Peyer's patch (tissue), 4 donors: ENCODE results near the gene CCDC85A.

Experiments
- POLR2A ChIP-seq, 2 donors: fragments of 450-650 bp; IDR thresholded peaks; one replicate each; pipeline ENCODE4 v1.5.1; 2017; ENCODE audit warnings: antibody characterized with exemption in 2 of 2, mild to moderate bottlenecking in 2 of 2, moderate library complexity in 2 of 2
- TF ChIP-seq, protein P1 (sequence below), 6 experiments: fragments of 450-650 bp in 4 of 6; fragments of 200-600 bp in 2 of 6; sonication (generic) in 1 of 6; IDR thresholded peaks; one replicate each; pipeline ENCODE4 v1.5.1; 2017 to 2019; ENCODE audit warnings: antibody characterized with exemption in 6 of 6, mild to moderate bottlenecking in 3 of 6, moderate library complexity in 1 of 6

DNA sequence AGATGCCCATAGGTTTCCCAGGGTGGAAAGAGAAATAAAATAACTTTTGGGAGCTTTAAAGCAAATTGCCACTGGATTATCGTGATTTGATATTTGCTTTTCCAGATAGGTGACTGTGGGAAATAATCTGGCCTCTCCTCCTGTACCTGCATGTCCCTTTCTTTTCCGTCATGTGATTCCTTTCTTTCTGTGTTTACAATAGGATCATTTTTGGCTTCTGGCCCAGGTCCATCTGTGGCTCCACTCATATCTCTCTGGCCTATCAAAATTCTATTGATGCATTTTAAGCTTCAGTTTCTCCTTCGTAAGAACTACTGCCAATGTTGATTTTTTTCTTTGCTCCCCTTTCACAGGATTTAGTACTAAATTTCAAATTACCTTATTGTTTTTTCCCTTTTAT lies 153.6 kb downstream of the CCDC85A start:
- TF ChIP-seq, protein P1, sequence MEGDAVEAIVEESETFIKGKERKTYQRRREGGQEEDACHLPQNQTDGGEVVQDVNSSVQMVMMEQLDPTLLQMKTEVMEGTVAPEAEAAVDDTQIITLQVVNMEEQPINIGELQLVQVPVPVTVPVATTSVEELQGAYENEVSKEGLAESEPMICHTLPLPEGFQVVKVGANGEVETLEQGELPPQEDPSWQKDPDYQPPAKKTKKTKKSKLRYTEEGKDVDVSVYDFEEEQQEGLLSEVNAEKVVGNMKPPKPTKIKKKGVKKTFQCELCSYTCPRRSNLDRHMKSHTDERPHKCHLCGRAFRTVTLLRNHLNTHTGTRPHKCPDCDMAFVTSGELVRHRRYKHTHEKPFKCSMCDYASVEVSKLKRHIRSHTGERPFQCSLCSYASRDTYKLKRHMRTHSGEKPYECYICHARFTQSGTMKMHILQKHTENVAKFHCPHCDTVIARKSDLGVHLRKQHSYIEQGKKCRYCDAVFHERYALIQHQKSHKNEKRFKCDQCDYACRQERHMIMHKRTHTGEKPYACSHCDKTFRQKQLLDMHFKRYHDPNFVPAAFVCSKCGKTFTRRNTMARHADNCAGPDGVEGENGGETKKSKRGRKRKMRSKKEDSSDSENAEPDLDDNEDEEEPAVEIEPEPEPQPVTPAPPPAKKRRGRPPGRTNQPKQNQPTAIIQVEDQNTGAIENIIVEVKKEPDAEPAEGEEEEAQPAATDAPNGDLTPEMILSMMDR (IDR thresholded peaks at IDR 0.05) = no peak
- TF ChIP-seq POLR2A (IDR thresholded peaks at IDR 0.05) = no peak
